ENCODE measurements around the gene APOOL. TPM values are rescaled to one million over a fixed set of nuclear protein-coding genes. Genes with fewer than 3 reads are reported as not detected.
"Not testable (repeated sequence)": the region's sequence is repeated elsewhere in the genome, so short reads cannot be mapped to it uniquely, and the experiment has no call there.

APOOL gene, protein sequence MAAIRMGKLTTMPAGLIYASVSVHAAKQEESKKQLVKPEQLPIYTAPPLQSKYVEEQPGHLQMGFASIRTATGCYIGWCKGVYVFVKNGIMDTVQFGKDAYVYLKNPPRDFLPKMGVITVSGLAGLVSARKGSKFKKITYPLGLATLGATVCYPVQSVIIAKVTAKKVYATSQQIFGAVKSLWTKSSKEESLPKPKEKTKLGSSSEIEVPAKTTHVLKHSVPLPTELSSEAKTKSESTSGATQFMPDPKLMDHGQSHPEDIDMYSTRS
- 2.9 and 7.3 TPM in 2 replicates for total RNA-seq

DNA sequence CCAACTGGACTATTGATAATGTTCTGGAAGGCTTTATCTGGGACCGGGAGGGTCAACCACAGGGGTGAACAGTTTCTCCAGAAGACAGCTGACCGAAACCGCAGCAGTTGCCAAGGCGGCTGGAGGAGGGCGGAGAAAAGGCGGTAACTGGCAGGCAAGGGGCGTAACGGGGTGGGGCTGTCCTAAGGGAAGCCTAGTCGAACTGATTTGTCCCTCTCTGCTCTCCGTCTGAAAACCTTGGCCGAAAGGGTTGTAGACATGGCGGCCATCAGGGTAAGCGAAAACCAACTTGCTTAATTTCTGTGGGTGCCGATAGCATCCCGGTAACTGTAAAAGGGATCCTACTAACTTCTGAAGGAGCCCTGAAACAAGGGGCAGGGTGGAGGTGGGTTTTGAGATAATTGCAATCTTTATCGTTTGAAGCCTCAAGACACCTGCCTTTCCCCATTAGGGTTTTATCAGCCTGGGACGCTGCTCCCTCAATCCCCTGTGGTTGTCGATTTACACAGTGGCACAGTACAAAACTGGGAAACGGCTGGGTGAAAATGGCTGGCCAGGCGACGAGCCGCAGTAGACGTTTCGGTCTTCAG, at the start of gene APOOL:
Gene APOOL (plus strand): TSS at position 223 of the 590 bp plus-strand sequence. CDS start 36 bp downstream, at position 259.
- Histone ChIP-seq H3K36me3 (ENCODE audit: control insufficient read depth, insufficient read depth, low read length) (no peaks in the 10 kb centered on the region), H3K4me3 (ENCODE audit: low read depth, low read length) (peak within 1 kb of the TSS; percentile 66), H3K27me3 (ENCODE audit: control insufficient read depth, insufficient read depth, low read length) (no peaks in the 10 kb centered on the region)
- DNase-seq (ENCODE audit: low read depth) (peak; percentile 77), FAIRE-seq (no peak)
- TF ChIP-seq, protein P1, sequence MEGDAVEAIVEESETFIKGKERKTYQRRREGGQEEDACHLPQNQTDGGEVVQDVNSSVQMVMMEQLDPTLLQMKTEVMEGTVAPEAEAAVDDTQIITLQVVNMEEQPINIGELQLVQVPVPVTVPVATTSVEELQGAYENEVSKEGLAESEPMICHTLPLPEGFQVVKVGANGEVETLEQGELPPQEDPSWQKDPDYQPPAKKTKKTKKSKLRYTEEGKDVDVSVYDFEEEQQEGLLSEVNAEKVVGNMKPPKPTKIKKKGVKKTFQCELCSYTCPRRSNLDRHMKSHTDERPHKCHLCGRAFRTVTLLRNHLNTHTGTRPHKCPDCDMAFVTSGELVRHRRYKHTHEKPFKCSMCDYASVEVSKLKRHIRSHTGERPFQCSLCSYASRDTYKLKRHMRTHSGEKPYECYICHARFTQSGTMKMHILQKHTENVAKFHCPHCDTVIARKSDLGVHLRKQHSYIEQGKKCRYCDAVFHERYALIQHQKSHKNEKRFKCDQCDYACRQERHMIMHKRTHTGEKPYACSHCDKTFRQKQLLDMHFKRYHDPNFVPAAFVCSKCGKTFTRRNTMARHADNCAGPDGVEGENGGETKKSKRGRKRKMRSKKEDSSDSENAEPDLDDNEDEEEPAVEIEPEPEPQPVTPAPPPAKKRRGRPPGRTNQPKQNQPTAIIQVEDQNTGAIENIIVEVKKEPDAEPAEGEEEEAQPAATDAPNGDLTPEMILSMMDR (IDR thresholded peaks at IDR 0.05; ENCODE audit: insufficient read depth, low read length, severe bottlenecking) = no peak

DNA sequence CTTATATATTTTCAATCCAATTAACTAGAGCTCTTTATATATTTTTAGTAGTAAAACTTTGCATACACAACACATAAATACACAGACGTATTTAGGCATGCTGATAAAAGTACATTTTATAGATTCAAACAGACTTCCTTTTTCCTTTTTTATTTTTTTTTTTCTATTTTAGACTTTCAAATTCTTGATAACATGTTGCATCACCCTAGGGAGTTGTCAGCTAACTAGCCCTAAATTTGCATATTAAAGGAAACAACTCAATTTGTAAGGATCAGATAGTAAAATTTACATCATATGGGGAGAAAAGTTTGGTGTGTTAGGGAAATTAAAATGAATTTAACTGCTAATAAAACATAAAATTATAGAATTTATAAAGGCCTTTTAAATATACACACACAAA, 47.4 kb upstream of the APOOL start:
- DNase-seq (ENCODE audit: low read depth) (no peak), FAIRE-seq (no peak)
- Histone ChIP-seq H3K27me3 (ENCODE audit: control insufficient read depth, insufficient read depth, low read length) (no peaks in the 10 kb centered on the region), H3K36me3 (ENCODE audit: control insufficient read depth, insufficient read depth, low read length) (no peaks in the 10 kb centered on the region), H3K4me3 (ENCODE audit: low read depth, low read length) (no peak overlapping the region)
- TF ChIP-seq, protein P1 (IDR thresholded peaks at IDR 0.05; ENCODE audit: insufficient read depth, low read length, severe bottlenecking) = no peak

DNA sequence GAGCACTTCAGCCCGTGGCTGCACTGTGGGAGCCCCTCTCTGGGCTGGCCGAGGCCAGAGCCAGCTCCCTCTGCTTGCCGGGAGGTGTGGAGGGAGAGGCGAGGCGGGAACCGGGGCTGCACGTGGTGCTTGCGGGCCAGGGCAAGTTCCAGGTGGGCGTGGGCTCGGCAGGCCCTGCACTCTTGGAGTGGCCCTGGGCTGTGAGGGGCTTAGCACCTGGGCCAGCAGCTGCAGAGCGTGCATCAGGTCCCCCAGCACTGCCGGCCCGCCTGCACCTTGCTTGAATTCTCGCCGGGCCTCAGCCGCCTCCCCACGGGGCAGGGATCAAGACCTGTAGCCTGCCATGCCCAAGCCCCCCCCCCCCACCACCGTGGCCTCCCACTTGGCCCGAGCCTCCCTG, 28.9 kb upstream of the APOOL start:
- H3K27me3 ChIP-seq (ENCODE audit: control insufficient read depth, insufficient read depth, low read length) = no peaks in the 10 kb centered on the region
- no peak for FAIRE-seq
- no peak overlapping the region for H3K4me3 ChIP-seq (ENCODE audit: low read depth, low read length)
- DNase-seq (ENCODE audit: low read depth) = no peak
- TF ChIP-seq, protein P1 (IDR thresholded peaks at IDR 0.05; ENCODE audit: insufficient read depth, low read length, severe bottlenecking) = no peak
- no peaks in the 10 kb centered on the region for H3K36me3 ChIP-seq (ENCODE audit: control insufficient read depth, insufficient read depth, low read length)

- H3K36me3 ChIP-seq (ENCODE audit: control insufficient read depth, insufficient read depth, low read length) = not testable (repeated sequence)
These were observed 11.9 kb upstream of the APOOL start for GRCh38 chrX:84991739-84992138.

GRCh38 chrX:84993150-84993549, 10.5 kb upstream of the APOOL start:
- TF ChIP-seq, protein P1 (IDR thresholded peaks at IDR 0.05; ENCODE audit: insufficient read depth, low read length, severe bottlenecking) = no peak
- H3K27me3 ChIP-seq (ENCODE audit: control insufficient read depth, insufficient read depth, low read length) = no peaks in the 10 kb centered on the region
- DNase-seq (ENCODE audit: low read depth) (no peak), FAIRE-seq (no peak)
- no peaks in the 10 kb centered on the region for H3K36me3 ChIP-seq (ENCODE audit: control insufficient read depth, insufficient read depth, low read length)
- H3K4me3 ChIP-seq (ENCODE audit: low read depth, low read length) = no peak overlapping the region

More at GRCh38 chrX:84991739-84992138, 11.9 kb upstream of the APOOL start:
- H3K4me3 ChIP-seq (ENCODE audit: low read depth, low read length); H3K27me3 ChIP-seq (ENCODE audit: control insufficient read depth, insufficient read depth, low read length); DNase-seq (ENCODE audit: low read depth); FAIRE-seq: not testable (repeated sequence)

- H3K4me3 ChIP-seq (ENCODE audit: low read depth, low read length) = no peak overlapping the region
These were observed 2.3 kb upstream of the APOOL start for GRCh38 chrX:85001344-85001743.

More at GRCh38 chrX:85001344-85001743, 2.3 kb upstream of the APOOL start:
- TF ChIP-seq, protein P1 (IDR thresholded peaks at IDR 0.05; ENCODE audit: insufficient read depth, low read length, severe bottlenecking) = no peak
- Histone ChIP-seq H3K36me3 (ENCODE audit: control insufficient read depth, insufficient read depth, low read length) (no peaks in the 10 kb centered on the region), H3K27me3 (ENCODE audit: control insufficient read depth, insufficient read depth, low read length) (no peaks in the 10 kb centered on the region)
- DNase-seq (ENCODE audit: low read depth) (no peak), FAIRE-seq (no peak)
